ELR (cell line): ENCODE measurements around the gene GLT6D1.
A peak's percentile ranks its signal among the peaks of the same experiment; 100 is the strongest.
"Not testable (repeated sequence)": the region's sequence is repeated elsewhere in the genome, so short reads cannot be mapped to it uniquely, and the experiment has no call there.

Experiments
- DNase-seq: peaks from one replicate; pipeline ENCODE4 v3.0.0-alpha.2; 2015; ENCODE audit warnings: low read depth

GLT6D1 gene, protein sequence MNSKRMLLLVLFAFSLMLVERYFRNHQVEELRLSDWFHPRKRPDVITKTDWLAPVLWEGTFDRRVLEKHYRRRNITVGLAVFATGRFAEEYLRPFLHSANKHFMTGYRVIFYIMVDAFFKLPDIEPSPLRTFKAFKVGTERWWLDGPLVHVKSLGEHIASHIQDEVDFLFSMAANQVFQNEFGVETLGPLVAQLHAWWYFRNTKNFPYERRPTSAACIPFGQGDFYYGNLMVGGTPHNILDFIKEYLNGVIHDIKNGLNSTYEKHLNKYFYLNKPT

DNA sequence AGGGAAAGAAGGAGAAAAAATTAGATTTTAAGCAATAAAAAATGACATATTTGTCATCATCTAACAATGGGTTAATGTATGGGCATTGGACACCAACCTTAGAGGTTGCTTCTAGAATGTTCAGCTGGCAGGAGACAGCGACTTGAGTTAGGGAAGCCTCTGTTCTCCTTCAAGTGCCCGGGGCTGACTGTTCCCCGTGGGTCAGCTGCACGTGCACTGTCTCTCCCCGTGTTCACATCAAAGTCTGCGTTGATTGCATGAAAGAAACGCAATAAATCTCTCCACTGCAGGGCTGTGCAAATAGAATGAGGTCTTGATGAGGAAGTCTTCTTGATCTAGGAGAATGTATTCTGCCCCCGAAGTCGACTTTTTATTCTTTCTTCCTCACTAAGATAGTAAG, at the start of gene GLT6D1:
Gene GLT6D1 (minus strand): TSS at position 345 of the 400 bp plus-strand sequence. CDS start 353 bp downstream, outside the sequence.
- DNase-seq = no peak

DNA sequence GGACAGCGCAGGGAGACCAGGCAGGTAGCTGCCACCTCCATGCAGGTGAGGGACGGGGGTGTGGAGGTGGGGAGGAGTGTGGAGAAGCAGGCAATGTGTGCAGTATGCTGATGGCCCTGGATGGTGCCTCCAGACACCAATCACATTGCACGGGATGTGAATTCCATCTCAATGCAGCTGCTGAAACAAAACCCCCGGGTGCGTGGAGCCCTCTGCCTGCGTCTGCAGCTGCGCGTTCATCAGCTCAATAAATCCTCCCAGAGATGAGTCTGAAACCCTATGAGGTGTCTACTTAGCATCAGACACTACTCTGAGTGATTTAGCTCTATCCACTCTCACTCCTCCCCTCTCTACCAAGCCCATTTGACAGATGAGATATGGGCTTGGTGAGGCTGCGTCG, 49.7 kb upstream of the GLT6D1 start:
- DNase-seq = no peak

- no peak for DNase-seq
These were observed 47.9 kb upstream of the GLT6D1 start for GRCh38 chr9:135687216-135687615.

DNA sequence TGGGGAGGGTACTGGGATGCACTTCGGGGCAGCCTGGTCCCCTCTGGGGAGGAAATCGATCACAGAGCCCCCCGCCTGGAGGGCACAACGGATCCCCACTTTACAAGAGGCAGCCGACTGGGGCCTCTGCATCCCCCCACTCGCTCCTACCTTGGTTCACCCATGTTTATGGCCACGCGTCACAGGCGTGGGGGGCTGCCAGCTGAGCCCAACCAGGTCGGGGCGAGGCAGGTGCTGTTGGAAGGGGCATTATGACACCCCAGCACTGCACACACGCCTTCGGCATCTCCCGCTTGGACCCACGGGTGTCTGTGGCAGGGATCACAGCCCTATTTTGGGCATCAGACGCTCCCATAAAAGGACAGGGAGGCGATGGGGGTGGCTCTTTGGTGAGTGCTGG, 45.4 kb upstream of the GLT6D1 start:
- DNase-seq = no peak

GRCh38 chr9:135683401-135684034, 44.2 kb upstream of the GLT6D1 start:
- DNase-seq = no peak

GRCh38 chr9:135681161-135681560, 41.8 kb upstream of the GLT6D1 start:
- DNase-seq = no peak

GRCh38 chr9:135680056-135680455, 40.7 kb upstream of the GLT6D1 start:
- DNase-seq = peak; percentile 9

DNA sequence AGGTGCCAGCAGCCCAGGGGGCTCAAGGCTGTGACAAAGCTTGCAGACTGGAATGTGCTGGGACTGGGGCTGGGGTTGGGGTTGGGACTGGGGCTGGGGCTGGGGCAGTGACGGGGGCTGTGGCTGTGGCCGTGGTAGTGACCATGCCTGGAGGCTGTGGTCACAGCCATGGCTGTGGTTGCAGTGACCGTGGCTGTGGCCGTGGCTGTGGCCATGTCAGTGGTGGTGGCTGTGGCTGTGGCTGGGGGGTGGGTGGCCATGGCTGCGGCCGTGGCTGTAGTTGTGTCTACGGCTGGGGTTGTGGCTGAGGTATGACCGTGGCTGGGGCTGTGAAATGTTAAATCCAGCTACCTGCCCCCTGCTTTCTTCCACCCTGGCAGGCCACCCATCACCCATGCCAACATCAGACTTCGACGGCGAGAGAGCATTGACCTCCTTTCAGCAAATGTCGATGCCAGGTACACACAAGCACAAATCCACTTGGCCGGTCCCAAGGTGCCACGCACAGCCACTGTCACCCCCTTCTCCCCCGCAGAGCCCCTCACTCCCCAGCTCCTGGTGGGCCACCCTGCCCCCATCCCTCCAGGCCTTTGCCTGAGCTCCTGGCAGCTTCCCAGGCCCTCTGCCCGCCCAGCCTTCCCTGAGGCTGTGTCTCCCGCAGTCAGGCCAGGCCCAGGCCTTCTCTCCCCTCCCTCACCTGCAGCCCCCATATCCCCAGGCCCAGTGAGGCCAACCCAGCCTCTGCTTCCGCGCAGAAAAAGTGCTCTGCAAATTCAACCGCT, 39.1 kb upstream of the GLT6D1 start:
- DNase-seq = no peak

GRCh38 chr9:135677641-135678168, 38.4 kb upstream of the GLT6D1 start:
- DNase-seq = no peak

- DNase-seq = no peak
These were observed 37.6 kb upstream of the GLT6D1 start for GRCh38 chr9:135676891-135677290.

DNA sequence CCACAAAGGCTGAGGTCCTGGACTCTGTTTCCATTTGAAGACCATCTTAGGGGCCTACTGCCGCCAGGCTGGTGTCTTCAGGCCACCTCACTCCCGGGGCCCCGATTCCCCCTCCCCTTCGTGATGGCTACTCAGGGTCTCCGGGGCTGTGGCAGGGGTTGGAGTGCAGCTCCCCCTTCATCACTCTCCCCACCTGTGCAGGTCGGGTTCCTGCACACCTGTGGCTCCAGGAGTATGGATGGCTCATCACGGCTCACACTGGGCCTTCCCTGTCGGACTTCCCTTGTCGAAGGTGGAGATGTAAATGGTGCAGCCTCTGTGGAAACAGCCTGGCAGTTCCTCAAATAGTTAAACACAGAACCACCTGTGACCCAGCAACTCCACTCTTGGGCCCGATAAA, 35.6 kb upstream of the GLT6D1 start:
- DNase-seq = no peak

DNA sequence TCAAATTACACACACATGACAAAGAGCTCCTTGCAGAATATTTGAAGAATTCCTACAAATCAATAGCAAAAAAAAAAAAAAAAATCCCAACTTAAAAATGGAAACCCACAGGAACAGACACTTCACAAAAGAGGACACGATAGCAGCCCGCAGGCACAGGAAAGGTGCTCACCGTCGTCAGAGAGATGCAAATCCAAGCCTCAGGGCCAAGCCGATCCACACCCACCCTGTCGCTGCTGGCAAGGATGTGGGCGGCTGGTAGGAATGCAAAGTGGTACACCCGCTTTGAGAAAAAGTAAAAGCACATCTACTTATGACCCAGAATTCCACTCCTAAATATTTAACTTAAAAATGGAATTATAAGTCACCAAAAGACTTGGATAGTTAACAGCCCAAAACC, 34.6 kb upstream of the GLT6D1 start:
- DNase-seq = no peak

DNA sequence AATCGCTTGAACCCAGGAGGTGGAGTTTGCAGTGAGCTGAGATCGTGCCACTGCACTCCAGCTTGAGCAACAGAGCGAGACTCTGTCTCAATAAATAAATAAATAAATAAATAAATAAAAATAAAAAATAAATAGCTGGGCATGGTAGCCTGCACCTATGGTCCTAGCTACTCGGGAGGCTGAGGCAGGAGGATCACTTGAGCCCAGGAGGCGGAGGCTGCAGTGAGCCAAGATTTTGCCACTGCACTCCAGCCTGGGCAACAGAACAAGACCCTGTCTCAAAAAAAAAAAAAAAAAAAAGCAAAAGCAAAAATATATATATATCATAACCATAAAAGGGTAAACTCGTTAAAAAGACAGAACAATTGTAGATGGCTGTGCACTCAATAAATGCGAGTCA, 33.4 kb upstream of the GLT6D1 start:
- not testable (repeated sequence) for DNase-seq

DNA sequence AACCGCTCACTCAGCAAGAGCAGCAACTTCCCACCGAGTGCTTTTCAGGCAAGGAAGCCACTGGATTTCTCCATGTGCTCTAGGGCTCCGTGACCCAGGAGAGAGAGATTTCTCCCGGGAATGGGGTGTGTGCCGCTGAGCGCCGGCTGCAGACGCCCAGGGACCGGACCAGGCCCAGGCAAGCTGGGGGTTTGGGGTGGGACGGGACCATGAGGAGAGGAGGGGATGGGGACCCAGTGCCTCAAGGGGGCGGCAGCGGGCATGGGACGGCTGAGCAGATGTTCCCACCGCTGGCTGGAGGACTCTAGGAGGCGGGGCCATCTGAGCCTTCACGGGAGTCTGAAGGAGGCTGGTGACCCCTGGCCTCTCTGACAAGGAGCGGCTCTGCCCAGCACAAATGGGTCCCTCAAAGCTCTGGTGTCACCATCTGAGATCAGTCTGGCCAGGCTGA, 32.3 kb upstream of the GLT6D1 start:
- DNase-seq = no peak

- DNase-seq = no peak
These were observed 31.6 kb upstream of the GLT6D1 start for GRCh38 chr9:135670721-135671590.

DNA sequence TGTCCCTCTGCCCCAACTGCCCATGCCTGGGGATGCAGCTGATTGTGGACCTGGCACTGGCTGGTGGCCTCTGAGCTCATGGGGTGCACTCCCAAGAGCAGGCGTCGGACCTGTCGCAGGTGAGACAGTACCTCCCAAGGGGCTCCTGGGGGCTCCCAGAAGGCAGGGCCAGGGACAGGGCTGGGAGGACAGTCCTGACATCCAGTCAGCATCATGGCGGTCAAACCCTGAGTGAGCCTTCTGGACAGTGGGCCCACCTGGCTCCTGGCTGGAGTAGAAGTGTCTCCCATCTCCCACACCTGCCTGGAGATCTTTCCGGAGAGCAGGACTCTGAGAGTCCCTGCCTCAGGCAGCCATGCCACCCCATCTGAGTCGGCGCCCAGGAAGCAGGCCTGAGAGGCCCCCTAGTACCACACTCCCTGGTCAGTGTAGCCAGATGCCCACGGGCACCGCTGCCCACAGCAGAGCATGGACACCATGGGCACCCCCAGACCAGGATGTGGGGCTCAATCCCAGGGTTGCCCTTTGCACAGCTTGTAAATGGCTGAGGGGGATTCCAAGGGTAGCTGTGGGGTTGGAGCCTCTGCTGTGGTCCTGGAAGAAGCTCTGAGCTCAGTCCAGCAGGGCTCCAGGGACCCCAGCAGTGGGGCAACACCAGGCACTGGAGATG, 30.4 kb upstream of the GLT6D1 start:
- DNase-seq = no peak

GRCh38 chr9:135669018-135669417, 29.7 kb upstream of the GLT6D1 start:
- not testable (repeated sequence) for DNase-seq

GRCh38 chr9:135667463-135668001, 28.2 kb upstream of the GLT6D1 start:
- DNase-seq = no peak

GRCh38 chr9:135666534-135667462, 27.5 kb upstream of the GLT6D1 start:
- no peak for DNase-seq

DNA sequence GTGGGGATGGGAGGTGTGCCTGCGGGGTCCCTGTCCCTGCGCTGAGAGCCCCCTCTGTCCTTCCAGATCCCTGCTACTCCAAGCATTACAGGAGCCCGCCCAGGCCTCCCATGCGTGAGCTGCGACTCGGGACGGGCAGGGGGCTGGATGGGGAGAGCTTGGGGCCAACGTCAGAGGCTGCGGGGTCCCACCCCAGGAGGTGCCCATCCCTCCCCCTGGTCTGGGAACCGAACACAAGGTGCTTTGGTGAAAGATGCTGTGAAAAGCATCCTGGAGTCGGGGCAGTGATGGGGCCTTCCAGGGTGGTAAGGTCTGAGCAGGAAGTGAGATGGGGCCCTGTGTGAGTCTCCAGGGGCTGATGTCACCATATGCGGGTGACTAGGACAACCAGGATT, 26.5 kb upstream of the GLT6D1 start:
- DNase-seq = no peak
